Activated CD4-positive, alpha-beta T cell treated with anti-CD3 and anti-CD28 coated beads, Interleukin-2, amount 10 ng/mL, durations not matched to agents 24 days and 14 days (primary cell): ENCODE data around the gene PANX1. TPM values are rescaled to one million over a fixed set of nuclear protein-coding genes. Genes with fewer than 3 reads are reported as not detected.

Experiments used
- DNase-seq: peaks from one replicate; pipeline ENCODE4 v3.0.0; 2022
- H3K27ac Mint-ChIP-seq: one replicate; pipeline ENCODE4 v1.8.0; 2022; ENCODE audit warnings: mild to moderate bottlenecking, mixed read lengths
- H3K27me3 Mint-ChIP-seq: one replicate; pipeline ENCODE4 v1.8.0; 2022; ENCODE audit warnings: mixed read lengths
- H3K36me3 Mint-ChIP-seq: one replicate; pipeline ENCODE4 v1.8.0; 2022; ENCODE audit warnings: low read depth, mild to moderate bottlenecking, mixed read lengths
- H3K4me1 Mint-ChIP-seq: one replicate; pipeline ENCODE4 v1.8.0; 2021; ENCODE audit warnings: mixed read lengths
- H3K4me3 Mint-ChIP-seq: one replicate; pipeline ENCODE4 v1.8.0; 2022; ENCODE audit warnings: mild to moderate bottlenecking, moderate library complexity, mixed read lengths
- H3K9me3 Mint-ChIP-seq: one replicate; pipeline ENCODE4 v1.8.0; 2021; ENCODE audit warnings: mixed read lengths
- intact Hi-C: fragments of 100-400 bp; cut with micrococcal nuclease; formaldehyde crosslinking; loops from one replicate; pipeline ENCODE4 v1.15.1; 2023
- total RNA-seq: library from RNA; stranded (reverse); gene quantifications from 2 replicates; pipeline ENCODE4 v1.2.3, GENCODE V29; 2022

Gene PANX1
- total RNA-seq, 1 donor from 2014 or later, result 19.7 TPM

DNA sequence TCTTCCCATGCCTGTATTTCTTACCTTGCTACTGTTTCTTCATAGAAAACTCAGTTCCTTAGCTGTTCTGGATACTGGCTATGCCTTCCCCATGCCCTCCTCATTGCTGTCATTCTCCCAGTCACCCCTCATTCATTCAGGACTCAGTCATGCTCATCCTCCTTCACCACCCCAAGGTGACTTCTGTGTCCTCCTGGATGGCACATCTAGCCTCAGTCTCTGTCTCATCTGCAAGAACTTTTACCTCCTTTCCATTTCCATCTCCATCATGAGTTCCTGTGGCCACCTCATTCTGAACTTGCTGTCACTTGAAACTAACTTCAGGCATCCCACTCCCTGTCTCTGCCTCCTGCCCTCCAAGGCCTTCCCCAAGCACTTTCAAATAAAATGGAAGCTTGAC is 42.3 kb downstream of the PANX1 start:
- intact Hi-C loops, result loop anchor here (1.0 kb wide), 1 partner anchor 333 kb away; no protein-coding TSS in a partner anchor
- peaks cover 4% of the 10 kb centered on the region for H3K4me1 Mint-ChIP-seq
- H3K4me3 Mint-ChIP-seq, result no peak overlapping the region
- no peaks in the 10 kb centered on the region for H3K36me3 Mint-ChIP-seq
- H3K27me3 Mint-ChIP-seq, result no peaks in the 10 kb centered on the region
- no peak overlapping the region for H3K27ac Mint-ChIP-seq
- H3K9me3 Mint-ChIP-seq, result no peaks in the 10 kb centered on the region
- DNase-seq, result no peak

DNA sequence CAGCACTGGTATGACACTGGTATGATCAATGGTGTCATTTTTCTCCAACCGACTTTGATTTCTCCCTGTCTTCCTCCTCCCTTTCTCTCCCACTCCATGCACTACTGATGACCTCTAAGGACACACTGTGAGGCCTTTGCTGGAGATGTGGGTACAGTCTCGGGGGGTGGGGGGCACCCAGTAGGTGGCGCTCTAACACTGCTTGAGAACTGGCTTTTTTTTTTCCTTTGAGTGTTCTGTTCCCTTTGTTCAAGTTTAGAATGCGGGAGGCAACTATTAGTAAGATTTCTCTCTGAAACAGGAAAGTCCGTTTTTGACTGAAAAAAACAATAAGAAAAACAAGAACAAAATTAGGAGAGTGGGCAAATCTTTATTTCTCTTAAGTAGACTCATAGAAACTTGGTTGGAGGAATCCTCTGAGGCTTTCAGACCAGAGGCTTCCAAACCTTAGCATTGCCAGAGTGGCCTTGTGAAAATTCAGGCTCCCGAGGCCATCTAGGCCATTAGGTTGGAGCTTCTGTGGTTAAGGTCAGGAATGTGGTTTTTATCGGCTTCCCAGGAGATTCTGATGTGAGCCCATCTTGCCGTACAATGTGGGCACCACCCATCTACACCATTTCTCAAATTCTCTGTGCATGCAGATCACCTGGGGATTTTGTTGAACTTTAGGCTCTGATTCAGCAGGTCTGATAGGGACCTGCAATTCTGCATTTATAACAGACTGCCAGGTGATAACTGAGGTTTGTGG is 43.2 kb downstream of the PANX1 start:
- intact Hi-C loops, result loop anchor here (1.0 kb wide), 1 partner anchor 332 kb away; no protein-coding TSS in a partner anchor
- Mint-ChIP-seq H3K27ac (no peak overlapping the region), H3K27me3 (no peaks in the 10 kb centered on the region), H3K36me3 (no peaks in the 10 kb centered on the region), H3K4me3 (no peak overlapping the region), H3K9me3 (no peaks in the 10 kb centered on the region), H3K4me1 (peaks cover 4% of the 10 kb centered on the region)
- DNase-seq, result peak; percentile 71

GRCh38 chr11:94175535-94175934 is 46.9 kb downstream of the PANX1 start:
- Mint-ChIP-seq H3K4me1 (peaks cover 4% of the 10 kb centered on the region), H3K9me3 (no peaks in the 10 kb centered on the region), H3K36me3 (peaks cover 19% of the 10 kb centered on the region), H3K27me3 (no peaks in the 10 kb centered on the region), H3K27ac (no peak overlapping the region), H3K4me3 (no peak overlapping the region)
- no peak for DNase-seq
- intact Hi-C loops, result no loop called here

DNA sequence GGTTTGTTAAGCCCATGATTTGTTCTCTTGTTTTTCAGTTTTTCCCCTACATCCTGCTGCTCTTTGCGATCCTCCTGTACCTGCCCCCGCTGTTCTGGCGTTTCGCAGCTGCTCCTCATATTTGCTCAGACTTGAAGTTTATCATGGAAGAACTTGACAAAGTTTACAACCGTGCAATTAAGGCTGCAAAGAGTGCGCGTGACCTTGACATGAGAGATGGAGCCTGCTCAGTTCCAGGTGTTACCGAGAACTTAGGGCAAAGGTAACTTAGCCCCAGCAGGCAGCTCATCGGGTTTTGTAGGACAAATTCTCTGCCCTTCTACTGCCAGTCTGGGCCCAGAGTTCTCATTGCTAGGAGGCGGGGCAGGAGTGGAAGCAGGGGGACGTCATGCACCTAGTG is 49.7 kb downstream of the PANX1 start:
- intact Hi-C loops, result no loop called here
- peak; percentile 27 for DNase-seq
- no peaks in the 10 kb centered on the region for H3K27me3 Mint-ChIP-seq
- H3K4me1 Mint-ChIP-seq, result no peaks in the 10 kb centered on the region
- peaks cover 27% of the 10 kb centered on the region for H3K36me3 Mint-ChIP-seq
- no peaks in the 10 kb centered on the region for H3K9me3 Mint-ChIP-seq
- no peak overlapping the region for H3K4me3 Mint-ChIP-seq
- H3K27ac Mint-ChIP-seq, result no peak overlapping the region

DNA sequence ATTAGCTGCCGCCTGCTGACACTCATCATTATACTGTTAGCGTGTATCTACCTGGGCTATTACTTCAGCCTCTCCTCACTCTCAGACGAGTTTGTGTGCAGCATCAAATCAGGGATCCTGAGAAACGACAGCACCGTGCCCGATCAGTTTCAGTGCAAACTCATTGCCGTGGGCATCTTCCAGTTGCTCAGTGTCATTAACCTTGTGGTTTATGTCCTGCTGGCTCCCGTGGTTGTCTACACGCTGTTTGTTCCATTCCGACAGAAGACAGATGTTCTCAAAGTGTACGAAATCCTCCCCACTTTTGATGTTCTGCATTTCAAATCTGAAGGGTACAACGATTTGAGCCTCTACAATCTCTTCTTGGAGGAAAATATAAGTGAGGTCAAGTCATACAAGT is 51.1 kb downstream of the PANX1 start:
- DNase-seq, result peak; percentile 33
- Mint-ChIP-seq H3K4me1 (no peaks in the 10 kb centered on the region), H3K27ac (no peak overlapping the region), H3K4me3 (no peak overlapping the region), H3K9me3 (no peaks in the 10 kb centered on the region), H3K36me3 (peaks cover 27% of the 10 kb centered on the region), H3K27me3 (no peaks in the 10 kb centered on the region)
- intact Hi-C loops, result no loop called here

GRCh38 chr11:94181526-94181925 is 52.9 kb downstream of the PANX1 start:
- intact Hi-C loops, result no loop called here
- no peak overlapping the region for H3K27ac Mint-ChIP-seq
- DNase-seq, result no peak
- no peaks in the 10 kb centered on the region for H3K4me1 Mint-ChIP-seq
- peaks cover 33% of the 10 kb centered on the region for H3K36me3 Mint-ChIP-seq
- no peaks in the 10 kb centered on the region for H3K27me3 Mint-ChIP-seq
- H3K4me3 Mint-ChIP-seq, result no peak overlapping the region
- no peaks in the 10 kb centered on the region for H3K9me3 Mint-ChIP-seq

DNA sequence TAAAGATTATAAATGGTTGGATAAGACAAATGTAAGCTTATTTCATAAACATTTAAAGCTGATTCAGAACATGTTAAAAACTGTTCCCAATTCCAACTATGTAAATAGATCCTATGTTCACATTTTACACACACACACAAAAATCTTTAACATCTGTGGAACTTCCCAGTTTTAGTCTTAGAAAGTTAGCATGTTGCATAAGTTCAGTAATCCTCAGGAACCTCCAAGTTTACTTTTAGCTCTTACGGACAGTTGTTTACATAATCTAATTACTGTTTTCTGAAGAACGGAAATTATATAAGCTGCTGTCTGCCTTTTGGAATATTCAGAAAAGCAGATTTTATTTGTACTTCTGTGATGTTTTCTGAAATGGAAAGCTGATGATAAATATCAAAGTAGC is 53.3 kb downstream of the PANX1 start:
- Mint-ChIP-seq H3K4me1 (no peaks in the 10 kb centered on the region), H3K9me3 (no peaks in the 10 kb centered on the region), H3K36me3 (peaks cover 36% of the 10 kb centered on the region), H3K27ac (no peak overlapping the region), H3K27me3 (no peaks in the 10 kb centered on the region), H3K4me3 (no peak overlapping the region)
- intact Hi-C loops, result no loop called here
- no peak for DNase-seq

DNA sequence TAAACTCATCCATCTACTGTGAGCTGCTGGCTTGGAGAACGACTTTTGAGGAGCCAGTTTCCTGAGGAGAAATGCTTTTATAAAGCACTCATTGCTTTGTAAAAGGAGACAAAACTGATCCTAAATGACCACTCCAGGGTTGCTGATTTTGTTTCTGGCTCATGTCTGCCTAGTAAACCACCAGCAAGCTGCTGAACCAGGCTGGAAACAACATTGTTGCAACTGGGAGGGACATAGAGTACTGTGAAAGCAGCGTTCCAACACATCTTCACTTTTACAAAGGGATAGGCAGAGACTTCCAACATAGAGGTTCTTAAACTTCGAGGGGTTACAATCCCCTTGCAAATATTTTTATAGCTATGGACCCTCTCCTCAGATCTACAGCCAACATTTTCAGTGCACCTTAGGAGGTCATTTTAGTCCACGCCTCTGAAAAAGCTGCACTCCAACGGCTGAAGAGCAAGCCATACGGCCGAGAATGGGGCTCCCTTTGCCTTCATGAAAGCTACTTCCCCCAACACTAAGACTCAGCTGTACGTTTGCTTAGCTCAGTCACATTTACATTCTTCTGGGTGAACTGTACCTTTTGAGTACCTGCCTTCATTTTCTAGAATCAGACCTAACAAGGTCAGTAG is 54.7 kb downstream of the PANX1 start:
- Mint-ChIP-seq H3K9me3 (no peaks in the 10 kb centered on the region), H3K27ac (no peak overlapping the region), H3K4me1 (no peaks in the 10 kb centered on the region), H3K36me3 (peaks cover 34% of the 10 kb centered on the region), H3K4me3 (no peak overlapping the region), H3K27me3 (no peaks in the 10 kb centered on the region)
- intact Hi-C loops, result no loop called here
- DNase-seq, result no peak

GRCh38 chr11:94183886-94184264 is 55.2 kb downstream of the PANX1 start:
- peak; percentile 72 for DNase-seq
- Mint-ChIP-seq H3K27me3 (no peaks in the 10 kb centered on the region), H3K4me3 (no peak overlapping the region), H3K36me3 (peaks cover 30% of the 10 kb centered on the region), H3K9me3 (no peaks in the 10 kb centered on the region), H3K27ac (no peak overlapping the region), H3K4me1 (no peaks in the 10 kb centered on the region)
- intact Hi-C loops, result no loop called here

DNA sequence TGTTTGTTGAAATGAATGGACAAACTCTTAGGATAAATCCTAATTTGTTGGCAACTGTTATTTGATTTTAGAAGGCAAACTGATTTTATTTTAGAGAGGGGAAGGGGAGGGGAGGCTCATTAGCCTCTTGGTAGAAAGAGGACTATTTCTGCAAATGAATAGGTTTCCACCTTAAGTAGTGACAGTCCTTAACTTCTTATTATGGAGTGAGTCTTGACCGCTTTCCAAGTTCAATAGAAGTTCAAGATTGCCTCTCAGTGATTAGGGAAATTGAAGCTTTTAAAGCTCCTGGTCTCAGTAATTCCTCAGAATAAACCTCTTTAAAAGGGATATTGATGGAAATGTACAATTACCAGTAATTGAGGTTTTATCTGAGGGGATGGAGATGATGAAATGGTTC is 55.7 kb downstream of the PANX1 start:
- Mint-ChIP-seq H3K4me1 (no peaks in the 10 kb centered on the region), H3K9me3 (no peaks in the 10 kb centered on the region), H3K4me3 (no peak overlapping the region), H3K36me3 (peaks cover 28% of the 10 kb centered on the region), H3K27me3 (no peaks in the 10 kb centered on the region), H3K27ac (no peak overlapping the region)
- no peak for DNase-seq
- intact Hi-C loops, result no loop called here

- Mint-ChIP-seq H3K9me3 (no peaks in the 10 kb centered on the region), H3K4me3 (no peak overlapping the region), H3K36me3 (peaks cover 24% of the 10 kb centered on the region), H3K27me3 (no peaks in the 10 kb centered on the region), H3K4me1 (no peaks in the 10 kb centered on the region), H3K27ac (no peak overlapping the region)
- no peak for DNase-seq
- intact Hi-C loops, result no loop called here
These were observed 56.2 kb downstream of the PANX1 start for GRCh38 chr11:94184846-94185245.

DNA sequence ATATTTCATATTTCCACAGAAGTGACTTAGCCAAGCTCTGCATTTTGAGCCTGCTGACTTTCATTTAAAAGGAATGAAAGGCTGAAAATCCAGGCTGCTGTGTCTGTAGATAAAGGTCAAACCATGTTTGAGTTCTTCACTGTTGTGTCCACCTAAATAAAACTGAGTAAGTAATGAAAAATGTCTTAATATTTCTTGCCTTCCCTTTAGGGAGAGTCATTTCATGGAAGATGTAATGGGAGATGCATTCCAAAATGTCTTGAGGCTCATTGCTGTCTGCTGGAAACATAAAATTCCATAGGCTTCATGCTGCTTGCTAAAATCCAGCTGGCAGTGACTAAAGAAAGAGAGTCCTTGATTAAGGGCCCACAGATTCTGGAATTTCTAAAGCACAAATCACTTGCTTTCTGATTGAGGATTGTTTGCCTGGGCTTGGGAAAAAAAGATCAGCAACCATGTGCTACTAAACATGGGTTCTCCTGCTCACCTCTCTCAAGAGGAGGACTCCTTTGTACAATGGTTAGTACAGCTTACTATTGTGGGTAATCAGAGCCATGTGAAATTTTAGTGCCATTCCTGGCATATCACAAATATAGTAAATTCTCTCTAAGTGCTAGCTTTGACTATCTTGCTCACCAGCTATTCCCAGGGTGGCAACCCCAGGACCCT is 56.9 kb downstream of the PANX1 start:
- no peaks in the 10 kb centered on the region for H3K4me1 Mint-ChIP-seq
- no peaks in the 10 kb centered on the region for H3K9me3 Mint-ChIP-seq
- no peaks in the 10 kb centered on the region for H3K27me3 Mint-ChIP-seq

DNA sequence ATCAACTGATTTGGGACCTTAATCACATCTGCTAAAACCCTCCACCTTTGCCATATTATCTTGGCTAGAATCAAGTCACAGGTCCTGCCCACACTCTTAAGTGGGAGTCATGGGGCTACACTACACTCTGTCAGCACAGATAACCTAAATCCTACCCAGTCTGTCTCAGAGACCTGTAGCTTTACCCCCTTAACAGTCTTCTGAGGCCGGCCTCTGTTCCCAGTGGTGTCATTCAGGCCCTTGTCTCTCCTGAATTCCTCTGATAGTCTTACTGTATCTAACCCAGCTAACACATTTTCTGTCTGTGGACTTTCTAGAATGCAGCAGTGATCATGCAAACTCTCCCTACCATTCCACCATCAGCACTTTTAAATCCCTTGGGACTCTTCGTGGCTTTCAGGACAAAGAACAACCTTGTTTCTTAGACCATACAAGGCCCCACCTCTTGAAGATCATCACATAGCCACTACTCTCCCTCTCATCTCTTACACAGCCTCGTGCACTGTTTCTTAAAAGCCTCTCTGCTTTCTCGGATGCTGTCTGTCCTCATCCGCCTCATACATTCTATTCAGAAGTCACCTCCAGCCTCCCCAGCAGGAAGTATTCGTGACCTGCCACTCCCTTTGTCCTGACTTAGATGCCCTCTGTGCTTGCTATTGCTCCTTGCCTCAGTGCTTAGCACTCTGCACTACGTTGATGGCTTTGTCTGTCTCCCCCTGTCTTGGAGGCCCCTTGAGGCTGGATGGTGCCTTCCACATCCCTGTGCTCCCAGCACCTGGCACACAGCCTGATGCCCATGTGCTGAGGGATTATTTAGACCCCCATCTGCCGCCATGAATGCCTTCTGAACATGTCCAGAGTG is 57.9 kb downstream of the PANX1 start:
- H3K4me1 Mint-ChIP-seq, result no peaks in the 10 kb centered on the region
- H3K27me3 Mint-ChIP-seq, result no peaks in the 10 kb centered on the region
- no peak overlapping the region for H3K27ac Mint-ChIP-seq
- intact Hi-C loops, result no loop called here
- peaks cover 10% of the 10 kb centered on the region for H3K36me3 Mint-ChIP-seq
- no peak overlapping the region for H3K4me3 Mint-ChIP-seq
- no peaks in the 10 kb centered on the region for H3K9me3 Mint-ChIP-seq
- DNase-seq, result no peak

More for the DNA sequence above, 56.9 kb downstream of the PANX1 start:
- DNase-seq, result no peak
- intact Hi-C loops, result no loop called here
- Mint-ChIP-seq H3K36me3 (peaks cover 19% of the 10 kb centered on the region), H3K4me3 (no peak overlapping the region), H3K27ac (no peak overlapping the region)
